HL-60 (cell line): ENCODE data around the gene PKIB.

Experiments
- GABPA ChIP-seq: IDR thresholded peaks from 2 replicates; pipeline ENCODE4 v1.6.1; 2012; ENCODE audit warnings: low read depth
- POLR2AphosphoS5 ChIP-seq: IDR thresholded peaks from 2 replicates; pipeline ENCODE4 v1.6.1; 2012; ENCODE audit warnings: low read depth
- REST ChIP-seq: IDR thresholded peaks from 2 replicates; pipeline ENCODE4 v1.6.1; 2012; ENCODE audit warnings: low read depth; ENCODE audit not compliant: insufficient replicate concordance
- SPI1 ChIP-seq: IDR thresholded peaks from 2 replicates; pipeline ENCODE4 v1.6.1; 2012; ENCODE audit warnings: low read depth, mild to moderate bottlenecking, borderline replicate concordance
- TF ChIP-seq, protein P1 (sequence below): IDR thresholded peaks from one replicate; pipeline ENCODE4 v1.5.1; 2011; ENCODE audit warnings: low read length, control low read depth, inconsistent platforms; ENCODE audit not compliant: insufficient read depth

- TF ChIP-seq POLR2AphosphoS5 (no peak), REST (no peak), GABPA (no peak), SPI1 (no peak)
- TF ChIP-seq, protein P1, sequence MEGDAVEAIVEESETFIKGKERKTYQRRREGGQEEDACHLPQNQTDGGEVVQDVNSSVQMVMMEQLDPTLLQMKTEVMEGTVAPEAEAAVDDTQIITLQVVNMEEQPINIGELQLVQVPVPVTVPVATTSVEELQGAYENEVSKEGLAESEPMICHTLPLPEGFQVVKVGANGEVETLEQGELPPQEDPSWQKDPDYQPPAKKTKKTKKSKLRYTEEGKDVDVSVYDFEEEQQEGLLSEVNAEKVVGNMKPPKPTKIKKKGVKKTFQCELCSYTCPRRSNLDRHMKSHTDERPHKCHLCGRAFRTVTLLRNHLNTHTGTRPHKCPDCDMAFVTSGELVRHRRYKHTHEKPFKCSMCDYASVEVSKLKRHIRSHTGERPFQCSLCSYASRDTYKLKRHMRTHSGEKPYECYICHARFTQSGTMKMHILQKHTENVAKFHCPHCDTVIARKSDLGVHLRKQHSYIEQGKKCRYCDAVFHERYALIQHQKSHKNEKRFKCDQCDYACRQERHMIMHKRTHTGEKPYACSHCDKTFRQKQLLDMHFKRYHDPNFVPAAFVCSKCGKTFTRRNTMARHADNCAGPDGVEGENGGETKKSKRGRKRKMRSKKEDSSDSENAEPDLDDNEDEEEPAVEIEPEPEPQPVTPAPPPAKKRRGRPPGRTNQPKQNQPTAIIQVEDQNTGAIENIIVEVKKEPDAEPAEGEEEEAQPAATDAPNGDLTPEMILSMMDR: no peak
Observed at GRCh38 chr6:122620902-122621301, 10.7 kb downstream of the PKIB start.
